Thyroid gland (tissue), 4 donors: Measurements from ENCODE around the gene NUDCD2. TPM values are rescaled to one million over a fixed set of nuclear protein-coding genes. Genes with fewer than 3 reads are reported as not detected.
"Not testable (repeated sequence)": the region's sequence is repeated elsewhere in the genome, so short reads cannot be mapped to it uniquely, and the experiment has no call there.

Experiments
- DNase-seq, 2 donors: peaks; one replicate each; pipeline ENCODE4 v3.0.0-alpha.2; 2019
- H3K27ac ChIP-seq, 3 donors: fragments of 200-600 bp; sonication (generic); 1 replicate in 2 of 3; 2 replicates in 1 of 3; pipeline ENCODE4 v1.5.1; 2016 to 2019; ENCODE audit warnings: mild to moderate bottlenecking in 1 of 3, moderate library complexity in 1 of 3
- H3K27me3 ChIP-seq: fragments of 200-600 bp; sonication (generic); one replicate; pipeline ENCODE4 v1.5.1; 2019
- H3K36me3 ChIP-seq, 2 donors: fragments of 200-600 bp; sonication (generic); one replicate each; pipeline ENCODE4 v1.5.1; 2016 to 2019
- H3K4me1 ChIP-seq, 2 donors: fragments of 200-600 bp; sonication (generic); one replicate each; pipeline ENCODE4 v1.5.1; 2017 to 2019
- H3K4me3 ChIP-seq, 3 donors: fragments of 200-600 bp; sonication (generic); replicated peaks in 1 of 3; 1 replicate in 2 of 3; 2 replicates in 1 of 3; pipeline ENCODE4 v1.5.1; 2016; ENCODE audit warnings: mild to moderate bottlenecking in 1 of 3
- H3K9me3 ChIP-seq: fragments of 200-600 bp; sonication (generic); one replicate; pipeline ENCODE4 v1.5.1; 2017
- POLR2A ChIP-seq, 2 donors: fragments of 450-650 bp; IDR thresholded peaks; one replicate each; pipeline ENCODE4 v1.6.1; 2017; ENCODE audit warnings: antibody characterized with exemption in 2 of 2, mild to moderate bottlenecking in 2 of 2, moderate library complexity in 1 of 2
- WGBS, 2 donors: methylation state at CpG; one replicate each; pipeline ENCODE4 v1.1.5; 2017; 5-methylcytosine and 5-hydroxymethylcytosine counted together
- intact Hi-C: fragments of 100-400 bp; cut with DNase I; formaldehyde crosslinking; loops from one replicate; pipeline ENCODE4 v1.15.1; 2023
- total RNA-seq, 4 donors: library from RNA; depleted of rRNA; stranded (reverse); fragments of >200 nt; gene quantifications; one replicate each; pipeline ENCODE4 v1.2.3, GENCODE V29; 2016
- TF ChIP-seq, protein P1 (sequence below), 6 experiments: fragments of 200-600 bp in 3 of 6; fragments of 450-650 bp in 3 of 6; sonication (generic) in 3 of 6; IDR thresholded peaks; one replicate each; pipeline ENCODE4 v1.5.1; 2016 to 2019; ENCODE audit warnings: antibody characterized with exemption in 6 of 6, mild to moderate bottlenecking in 2 of 6, inconsistent platforms in 1 of 6, moderate library complexity in 1 of 6

NUDCD2 gene
- total RNA-seq, 4 donors from 2014 or later: 7.0 to 19.5 (median 14.8) TPM

GRCh38 chr5:163404364-163405173 is 55.3 kb downstream of the NUDCD2 start:
- Histone ChIP-seq H3K36me3 (no peaks in the 10 kb centered on the region), H3K4me1 (no peaks in the 10 kb centered on the region), H3K27me3 (no peaks in the 10 kb centered on the region), H3K27ac (no peak overlapping the region), H3K4me3 (no peak overlapping the region), H3K9me3 (no peaks in the 10 kb centered on the region)
- TF ChIP-seq, protein P1, sequence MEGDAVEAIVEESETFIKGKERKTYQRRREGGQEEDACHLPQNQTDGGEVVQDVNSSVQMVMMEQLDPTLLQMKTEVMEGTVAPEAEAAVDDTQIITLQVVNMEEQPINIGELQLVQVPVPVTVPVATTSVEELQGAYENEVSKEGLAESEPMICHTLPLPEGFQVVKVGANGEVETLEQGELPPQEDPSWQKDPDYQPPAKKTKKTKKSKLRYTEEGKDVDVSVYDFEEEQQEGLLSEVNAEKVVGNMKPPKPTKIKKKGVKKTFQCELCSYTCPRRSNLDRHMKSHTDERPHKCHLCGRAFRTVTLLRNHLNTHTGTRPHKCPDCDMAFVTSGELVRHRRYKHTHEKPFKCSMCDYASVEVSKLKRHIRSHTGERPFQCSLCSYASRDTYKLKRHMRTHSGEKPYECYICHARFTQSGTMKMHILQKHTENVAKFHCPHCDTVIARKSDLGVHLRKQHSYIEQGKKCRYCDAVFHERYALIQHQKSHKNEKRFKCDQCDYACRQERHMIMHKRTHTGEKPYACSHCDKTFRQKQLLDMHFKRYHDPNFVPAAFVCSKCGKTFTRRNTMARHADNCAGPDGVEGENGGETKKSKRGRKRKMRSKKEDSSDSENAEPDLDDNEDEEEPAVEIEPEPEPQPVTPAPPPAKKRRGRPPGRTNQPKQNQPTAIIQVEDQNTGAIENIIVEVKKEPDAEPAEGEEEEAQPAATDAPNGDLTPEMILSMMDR (IDR thresholded peaks at IDR 0.05): no peak
- TF ChIP-seq POLR2A (IDR thresholded peaks at IDR 0.05): no peak
- intact Hi-C loops: loop anchor here (10.0 kb wide), 1 partner anchor 90 kb away; no protein-coding TSS in a partner anchor
- no peak for DNase-seq
- 80 to 81% methylated on average over 10 of the region's 10 CpGs for WGBS, 2 donors

DNA sequence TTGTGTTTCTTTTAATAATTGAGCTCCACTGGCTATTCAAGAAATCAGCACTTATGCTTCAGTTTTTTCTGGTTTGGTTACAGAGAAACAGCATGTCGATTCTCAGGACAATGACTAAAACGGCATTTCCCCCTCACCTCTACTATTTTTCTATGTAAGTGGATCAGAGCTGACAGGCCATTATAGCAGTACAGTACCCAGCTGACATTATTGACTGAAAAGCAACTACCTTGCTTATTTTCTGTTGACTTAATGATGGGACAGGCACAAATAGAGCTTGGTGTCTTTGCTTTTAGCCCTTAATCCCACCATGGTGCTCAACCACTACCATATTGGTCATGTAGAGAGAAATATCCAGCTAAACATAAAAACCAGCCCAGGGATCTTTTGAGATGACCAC is 57.9 kb downstream of the NUDCD2 start:
- H3K27me3 ChIP-seq: no peaks in the 10 kb centered on the region
- WGBS, 2 donors: 76 to 77% methylated on average over 2 of the region's 2 CpGs
- no peak overlapping the region for H3K4me3 ChIP-seq
- no peak overlapping the region for H3K27ac ChIP-seq
- no peaks in the 10 kb centered on the region for H3K36me3 ChIP-seq
- no peaks in the 10 kb centered on the region for H3K4me1 ChIP-seq
- DNase-seq: no peak
- intact Hi-C loops: loop anchor here (10.0 kb wide), 1 partner anchor 87 kb away; no protein-coding TSS in a partner anchor
- TF ChIP-seq, protein P1 (IDR thresholded peaks at IDR 0.05): no peak
- TF ChIP-seq POLR2A (IDR thresholded peaks at IDR 0.05): no peak
- no peaks in the 10 kb centered on the region for H3K9me3 ChIP-seq

GRCh38 chr5:163401271-163401670 is 58.6 kb downstream of the NUDCD2 start:
- 78 to 84% methylated on average over 4 of the region's 4 CpGs for WGBS, 2 donors
- Histone ChIP-seq H3K27me3 (no peaks in the 10 kb centered on the region), H3K27ac (no peak overlapping the region), H3K9me3 (no peaks in the 10 kb centered on the region), H3K4me1 (no peaks in the 10 kb centered on the region), H3K4me3 (no peak overlapping the region), H3K36me3 (no peaks in the 10 kb centered on the region)
- intact Hi-C loops: loop anchor here (10.0 kb wide), 1 partner anchor 86 kb away; no protein-coding TSS in a partner anchor
- no peak for TF ChIP-seq POLR2A (IDR thresholded peaks at IDR 0.05)
- TF ChIP-seq, protein P1 (IDR thresholded peaks at IDR 0.05): no peak
- no peak for DNase-seq

DNA sequence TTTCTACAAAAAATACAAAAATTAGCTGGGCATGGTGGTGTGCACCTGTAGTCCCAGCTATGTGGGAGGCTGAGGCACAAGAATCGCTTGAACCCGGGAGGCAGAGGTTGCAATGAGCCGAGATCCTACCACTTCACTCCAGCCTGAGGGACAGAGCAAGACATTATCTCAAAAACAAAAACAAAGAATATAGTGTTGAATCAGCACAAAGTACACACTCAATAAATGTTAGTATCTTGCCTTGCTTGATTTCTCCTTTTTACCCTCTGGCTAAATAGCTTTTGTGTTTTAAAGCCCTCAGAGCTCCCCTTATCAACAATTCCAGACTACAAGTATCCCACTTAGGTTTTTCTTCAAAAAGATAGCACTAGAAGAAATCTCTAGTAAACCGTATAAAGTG is 60.0 kb downstream of the NUDCD2 start:
- intact Hi-C loops: loop anchor here (10.0 kb wide), 1 partner anchor 85 kb away; no protein-coding TSS in a partner anchor
- DNase-seq: no peak
- Histone ChIP-seq H3K36me3 (no peaks in the 10 kb centered on the region), H3K27ac (no peak overlapping the region), H3K4me3 (no peak overlapping the region), H3K9me3 (no peaks in the 10 kb centered on the region), H3K4me1 (no peaks in the 10 kb centered on the region), H3K27me3 (no peaks in the 10 kb centered on the region)
- no peak for TF ChIP-seq POLR2A (IDR thresholded peaks at IDR 0.05)
- TF ChIP-seq, protein P1 (IDR thresholded peaks at IDR 0.05): no peak
- 74 to 84% methylated on average over 4 of the region's 4 CpGs for WGBS, 2 donors

DNA sequence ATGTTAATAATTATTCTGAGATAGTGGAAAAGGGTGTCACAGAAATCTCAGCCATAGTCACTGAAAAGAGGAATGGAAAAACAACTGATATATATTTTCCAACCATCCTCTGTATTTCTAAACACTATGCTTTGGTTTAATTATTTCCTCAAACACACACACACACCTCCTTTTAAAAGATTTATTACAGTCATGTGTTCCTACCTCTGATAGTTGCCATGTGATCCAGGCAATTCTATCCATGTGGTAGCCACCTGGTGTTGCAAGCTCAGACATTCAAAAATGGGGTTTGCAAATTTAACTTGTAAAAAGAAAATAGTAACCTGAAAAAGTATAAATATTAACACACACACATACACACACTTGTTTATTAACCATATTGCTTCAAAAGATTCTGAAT is 62.5 kb downstream of the NUDCD2 start:
- Histone ChIP-seq H3K27me3 (no peaks in the 10 kb centered on the region), H3K4me1 (no peaks in the 10 kb centered on the region), H3K36me3 (no peaks in the 10 kb centered on the region), H3K9me3 (no peaks in the 10 kb centered on the region), H3K27ac (no peak overlapping the region), H3K4me3 (no peak overlapping the region)
- no peak for DNase-seq
- TF ChIP-seq, protein P1 (IDR thresholded peaks at IDR 0.05): no peak
- TF ChIP-seq POLR2A (IDR thresholded peaks at IDR 0.05): no peak
- intact Hi-C loops: no loop called here

DNA sequence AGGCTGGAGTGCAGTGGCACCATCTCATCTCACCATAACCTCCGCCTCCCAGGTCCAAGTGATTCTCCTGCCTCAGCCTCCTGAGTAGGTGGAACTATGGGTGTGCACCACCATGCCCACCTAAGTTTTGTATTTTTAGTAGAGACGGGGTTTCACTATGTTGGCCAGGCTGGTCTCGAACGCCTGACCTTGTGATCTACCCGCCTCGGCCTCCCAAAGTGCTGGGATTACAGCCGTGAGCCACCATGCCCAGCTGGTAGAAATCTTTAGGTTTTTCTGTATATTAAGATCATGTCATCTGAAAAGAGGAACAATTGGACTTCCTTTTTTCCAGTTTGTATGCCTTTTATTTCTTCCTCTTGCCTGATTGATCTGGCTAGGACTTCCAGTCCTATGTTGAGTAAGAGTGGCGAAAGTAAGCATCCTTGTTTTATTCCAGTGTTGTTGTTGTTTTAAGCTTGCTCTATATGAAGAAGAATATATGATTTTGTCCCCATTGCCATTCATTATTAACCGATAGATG is 63.0 kb downstream of the NUDCD2 start:
- H3K27ac ChIP-seq, H3K4me1 ChIP-seq, DNase-seq, H3K9me3 ChIP-seq, H3K27me3 ChIP-seq, intact Hi-C loops, H3K4me3 ChIP-seq, H3K36me3 ChIP-seq: not testable (repeated sequence)
- WGBS, 2 donors: 88 to 95% methylated on average over 9 of the region's 9 CpGs
